HG03159 (cell line): ENCODE results near the gene DUOXA1.
"Not testable (repeated sequence)": the region's sequence is repeated elsewhere in the genome, so short reads cannot be mapped to it uniquely, and the experiment has no call there.

Experiments used
- ATAC-seq: cut with Tn5 transposase; IDR thresholded peaks from one replicate; pipeline ENCODE4 v1.9.1; 2021; ENCODE audit warnings: mild to moderate bottlenecking, moderate library complexity; ENCODE audit not compliant: unreplicated experiment

DUOXA1 gene

GRCh38 chr15:45114751-45115085 lies 15.0 kb downstream of the DUOXA1 start:
- no peak for ATAC-seq

GRCh38 chr15:45114076-45114750 lies 15.5 kb downstream of the DUOXA1 start, which contains the start of the genes DUOX2 and DUOXA2:
Gene DUOX2, minus strand, starts transcription at chr15:45114172. Its CDS starts 761 bp downstream, at chr15:45113411.
Gene DUOXA2, plus strand, starts transcription at chr15:45114326. Its CDS starts 280 bp downstream, at chr15:45114606.
- ATAC-seq = no peak

GRCh38 chr15:45113380-45113990 lies 16.2 kb downstream of the DUOXA1 start:
- no peak for ATAC-seq

- no peak for ATAC-seq
Measured at GRCh38 chr15:45112591-45113379, 16.9 kb downstream of the DUOXA1 start.

GRCh38 chr15:45112143-45112590 lies 17.5 kb downstream of the DUOXA1 start:
- no peak for ATAC-seq

- no peak for ATAC-seq
Measured at GRCh38 chr15:45111390-45112142, 18.1 kb downstream of the DUOXA1 start.

- ATAC-seq = no peak
Measured at GRCh38 chr15:45110256-45110820, 19.3 kb downstream of the DUOXA1 start.

GRCh38 chr15:45107941-45108630 lies 21.6 kb downstream of the DUOXA1 start:
- no peak for ATAC-seq

GRCh38 chr15:45106002-45106790 lies 23.5 kb downstream of the DUOXA1 start:
- no peak for ATAC-seq

- ATAC-seq = no peak
Measured at GRCh38 chr15:45105586-45105985, 24.1 kb downstream of the DUOXA1 start.

- ATAC-seq = not testable (repeated sequence)
Measured at GRCh38 chr15:45104170-45104569, 25.5 kb downstream of the DUOXA1 start.

GRCh38 chr15:45102226-45102625 lies 27.5 kb downstream of the DUOXA1 start:
- ATAC-seq = no peak

GRCh38 chr15:45101749-45102148 lies 27.9 kb downstream of the DUOXA1 start:
- no peak for ATAC-seq

GRCh38 chr15:45100884-45101625 lies 28.6 kb downstream of the DUOXA1 start:
- ATAC-seq = no peak

- no peak for ATAC-seq
Measured at GRCh38 chr15:45099549-45100165, 30.0 kb downstream of the DUOXA1 start.

GRCh38 chr15:45097466-45097865 lies 32.2 kb downstream of the DUOXA1 start:
- no peak for ATAC-seq

- ATAC-seq = no peak
Measured at GRCh38 chr15:45095661-45096060, 34.0 kb downstream of the DUOXA1 start.

GRCh38 chr15:45094358-45094730 lies 35.3 kb downstream of the DUOXA1 start:
- ATAC-seq = no peak
